ENCODE data around the gene TMC1. TPM values are rescaled to one million over a fixed set of nuclear protein-coding genes. Genes with fewer than 3 reads are reported as not detected.

Gene TMC1
- total RNA-seq, 4 donors from 2014 or later = 1.2 to 15.7 TPM; not detected in 2

- TF ChIP-seq POLR2A (IDR thresholded peaks at IDR 0.05) = no peak
- no peak for TF ChIP-seq CTCF (IDR thresholded peaks at IDR 0.05 in 4 of 5, conservative IDR thresholded peaks at IDR 0.05 in 1 of 5)
- H3K4me3 ChIP-seq = no peak overlapping the region
- H3K4me1 ChIP-seq = no peaks in the 10 kb centered on the region
- H3K27me3 ChIP-seq = no peaks in the 10 kb centered on the region
- no peaks in the 10 kb centered on the region for H3K9me3 ChIP-seq
- ATAC-seq = no peak
- no peaks in the 10 kb centered on the region for H3K36me3 ChIP-seq
- in situ Hi-C loops (cut with MboI; ENCODE audit: low sequenced_read_pairs in 4 of 4) (no loop called here), intact Hi-C loops (cut with DNase I; ENCODE audit: low total_unique reads) (no loop called here)
- no peak overlapping the region for H3K27ac ChIP-seq
- no peak for DNase-seq
Observed at GRCh38 chr9:72773570-72773969, 252.2 kb downstream of the TMC1 start.

- intact Hi-C loops (cut with DNase I; ENCODE audit: low total_unique reads) (no loop called here), in situ Hi-C loops (cut with MboI; ENCODE audit: low sequenced_read_pairs in 4 of 4) (no loop called here)
- Histone ChIP-seq H3K4me3 (no peak overlapping the region), H3K4me1 (no peaks in the 10 kb centered on the region), H3K27me3 (no peaks in the 10 kb centered on the region), H3K9me3 (no peaks in the 10 kb centered on the region), H3K36me3 (no peaks in the 10 kb centered on the region), H3K27ac (no peak overlapping the region)
- DNase-seq (no peak), ATAC-seq (no peak)
- no peak for TF ChIP-seq POLR2A (IDR thresholded peaks at IDR 0.05)
- no peak for TF ChIP-seq CTCF (IDR thresholded peaks at IDR 0.05 in 4 of 5, conservative IDR thresholded peaks at IDR 0.05 in 1 of 5)
Observed at GRCh38 chr9:72775570-72775969, 254.2 kb downstream of the TMC1 start.

- intact Hi-C loops (cut with DNase I; ENCODE audit: low total_unique reads) = no loop called here
- TF ChIP-seq CTCF (IDR thresholded peaks at IDR 0.05 in 4 of 5, conservative IDR thresholded peaks at IDR 0.05 in 1 of 5) (no peak), POLR2A (IDR thresholded peaks at IDR 0.05) (no peak)
- no peak for ATAC-seq
Observed at GRCh38 chr9:72779614-72780013, 258.2 kb downstream of the TMC1 start.

GRCh38 chr9:72786948-72787347 is 265.5 kb downstream of the TMC1 start:
- intact Hi-C loops (cut with DNase I; ENCODE audit: low total_unique reads) (no loop called here), in situ Hi-C loops (cut with MboI; ENCODE audit: low sequenced_read_pairs in 4 of 4) (no loop called here)
- Histone ChIP-seq H3K4me1 (no peaks in the 10 kb centered on the region), H3K27ac (no peak overlapping the region), H3K27me3 (no peaks in the 10 kb centered on the region), H3K4me3 (no peak overlapping the region), H3K9me3 (no peaks in the 10 kb centered on the region), H3K36me3 (no peaks in the 10 kb centered on the region)
- DNase-seq = no peak
- TF ChIP-seq POLR2A (IDR thresholded peaks at IDR 0.05) (no peak), CTCF (IDR thresholded peaks at IDR 0.05 in 4 of 5, conservative IDR thresholded peaks at IDR 0.05 in 1 of 5) (no peak)
- ATAC-seq = no peak

More at GRCh38 chr9:72779614-72780013, 258.2 kb downstream of the TMC1 start:
- no peak for DNase-seq
- no peak overlapping the region for H3K4me3 ChIP-seq
- in situ Hi-C loops (cut with MboI; ENCODE audit: low sequenced_read_pairs in 4 of 4) = no loop called here
- no peaks in the 10 kb centered on the region for H3K27me3 ChIP-seq
- H3K4me1 ChIP-seq = no peaks in the 10 kb centered on the region
- no peak overlapping the region for H3K27ac ChIP-seq
- no peaks in the 10 kb centered on the region for H3K9me3 ChIP-seq
- no peaks in the 10 kb centered on the region for H3K36me3 ChIP-seq
